GM18867 (cell line): ENCODE measurements around the gene RMND5A.

Source experiments
- ATAC-seq: cut with Tn5 transposase; IDR thresholded peaks from one replicate; pipeline ENCODE4 v1.9.1; 2021; ENCODE audit warnings: mild to moderate bottlenecking, moderate library complexity; ENCODE audit not compliant: unreplicated experiment

The RMND5A gene

GRCh38 chr2:86790134-86790675 is 70.1 kb downstream of the RMND5A start:
- no peak for ATAC-seq

- no peak for ATAC-seq
These were observed 70.8 kb downstream of the RMND5A start, which contains the start of gene CD8A for GRCh38 chr2:86790676-86791572. TSS of gene CD8A (minus strand) at chr2:86790913. CDS start at chr2:86790825, 88 bp downstream.

GRCh38 chr2:86791573-86791972 is 71.5 kb downstream of the RMND5A start:
- ATAC-seq: no peak

- no peak for ATAC-seq
These were observed 73.7 kb downstream of the RMND5A start for GRCh38 chr2:86793752-86794151.

- no peak for ATAC-seq
These were observed 74.8 kb downstream of the RMND5A start for GRCh38 chr2:86794861-86795260.

- ATAC-seq: no peak
These were observed 80.9 kb downstream of the RMND5A start for GRCh38 chr2:86800856-86801567.

GRCh38 chr2:86806059-86806857 is 86.2 kb downstream of the RMND5A start:
- no peak for ATAC-seq

GRCh38 chr2:86807133-86807467 is 87.0 kb downstream of the RMND5A start:
- no peak for ATAC-seq

- ATAC-seq: peak; percentile 44
These were observed 87.6 kb downstream of the RMND5A start for GRCh38 chr2:86807468-86808275.

- ATAC-seq: peak; percentile 90
These were observed 88.4 kb downstream of the RMND5A start for GRCh38 chr2:86808315-86809161.

GRCh38 chr2:86809481-86810121 is 89.5 kb downstream of the RMND5A start:
- no peak for ATAC-seq

GRCh38 chr2:86815611-86816010 is 95.5 kb downstream of the RMND5A start:
- ATAC-seq: no peak

- no peak for ATAC-seq
These were observed 98.2 kb downstream of the RMND5A start for GRCh38 chr2:86818114-86818801.

GRCh38 chr2:86818957-86819356 is 98.9 kb downstream of the RMND5A start:
- no peak for ATAC-seq

- ATAC-seq: no peak
These were observed 101.2 kb downstream of the RMND5A start for GRCh38 chr2:86821306-86821705.

GRCh38 chr2:86821842-86822241 is 101.8 kb downstream of the RMND5A start:
- no peak for ATAC-seq

GRCh38 chr2:86822668-86823345 is 102.7 kb downstream of the RMND5A start:
- ATAC-seq: no peak
